ENCODE measurements around the gene NDUFS8. TPM values are rescaled to one million over a fixed set of nuclear protein-coding genes. Genes with fewer than 3 reads are reported as not detected.

NDUFS8 gene
- total RNA-seq, 4 donors from 2014 or later, result 69.8 to 143 (median 80.2) TPM

DNA sequence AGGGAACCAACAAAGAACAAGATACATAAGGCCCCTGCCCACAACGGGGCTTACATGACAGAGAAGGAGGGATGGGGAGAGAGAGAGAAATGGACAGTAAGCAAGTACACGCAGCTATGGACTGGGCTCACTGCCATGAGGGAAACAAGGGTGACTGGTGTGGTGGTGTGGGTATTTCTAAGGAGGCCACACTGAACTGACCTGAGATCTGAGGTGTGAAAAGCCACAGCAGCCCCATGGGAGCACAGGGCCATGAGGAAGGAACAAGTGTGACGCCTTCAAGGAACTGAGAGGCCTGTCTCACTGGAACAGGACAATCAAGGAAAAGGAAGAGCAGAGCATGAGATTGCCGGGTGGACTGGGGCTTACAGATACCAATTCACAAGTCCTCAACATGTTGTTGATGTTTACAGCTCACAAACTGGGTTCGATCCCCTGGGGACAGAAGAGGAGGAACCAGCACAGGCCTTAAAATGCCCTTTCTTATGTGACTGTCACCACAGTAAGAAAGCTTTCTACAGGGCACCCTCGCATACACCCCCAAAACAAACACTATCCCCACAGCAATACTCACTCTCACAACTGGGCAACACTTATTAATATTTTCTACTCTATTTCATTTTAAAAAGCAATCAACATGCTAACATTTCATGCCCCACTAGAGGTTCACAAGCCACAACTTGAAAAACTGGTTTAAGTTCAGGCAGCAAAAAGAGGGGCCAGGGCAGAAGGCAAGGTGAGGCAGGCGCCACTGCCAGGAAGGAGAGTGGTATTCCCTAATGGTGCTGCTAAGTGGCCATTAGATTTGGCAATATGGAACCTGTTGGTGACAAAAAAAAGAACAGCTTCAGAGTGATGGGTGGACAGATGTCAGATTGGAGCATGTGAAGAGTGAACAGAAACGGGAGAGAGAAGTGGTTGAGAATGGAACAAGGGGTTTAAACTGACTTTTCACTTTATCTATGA is 47.4 kb downstream of the NDUFS8 start:
- TF ChIP-seq, protein P1, sequence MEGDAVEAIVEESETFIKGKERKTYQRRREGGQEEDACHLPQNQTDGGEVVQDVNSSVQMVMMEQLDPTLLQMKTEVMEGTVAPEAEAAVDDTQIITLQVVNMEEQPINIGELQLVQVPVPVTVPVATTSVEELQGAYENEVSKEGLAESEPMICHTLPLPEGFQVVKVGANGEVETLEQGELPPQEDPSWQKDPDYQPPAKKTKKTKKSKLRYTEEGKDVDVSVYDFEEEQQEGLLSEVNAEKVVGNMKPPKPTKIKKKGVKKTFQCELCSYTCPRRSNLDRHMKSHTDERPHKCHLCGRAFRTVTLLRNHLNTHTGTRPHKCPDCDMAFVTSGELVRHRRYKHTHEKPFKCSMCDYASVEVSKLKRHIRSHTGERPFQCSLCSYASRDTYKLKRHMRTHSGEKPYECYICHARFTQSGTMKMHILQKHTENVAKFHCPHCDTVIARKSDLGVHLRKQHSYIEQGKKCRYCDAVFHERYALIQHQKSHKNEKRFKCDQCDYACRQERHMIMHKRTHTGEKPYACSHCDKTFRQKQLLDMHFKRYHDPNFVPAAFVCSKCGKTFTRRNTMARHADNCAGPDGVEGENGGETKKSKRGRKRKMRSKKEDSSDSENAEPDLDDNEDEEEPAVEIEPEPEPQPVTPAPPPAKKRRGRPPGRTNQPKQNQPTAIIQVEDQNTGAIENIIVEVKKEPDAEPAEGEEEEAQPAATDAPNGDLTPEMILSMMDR (IDR thresholded peaks at IDR 0.05; ENCODE audit: low read depth), result no peak

GRCh38 chr11:68080860-68081259 is 50.4 kb downstream of the NDUFS8 start:
- TF ChIP-seq, protein P1 (IDR thresholded peaks at IDR 0.05; ENCODE audit: low read depth), result no peak

DNA sequence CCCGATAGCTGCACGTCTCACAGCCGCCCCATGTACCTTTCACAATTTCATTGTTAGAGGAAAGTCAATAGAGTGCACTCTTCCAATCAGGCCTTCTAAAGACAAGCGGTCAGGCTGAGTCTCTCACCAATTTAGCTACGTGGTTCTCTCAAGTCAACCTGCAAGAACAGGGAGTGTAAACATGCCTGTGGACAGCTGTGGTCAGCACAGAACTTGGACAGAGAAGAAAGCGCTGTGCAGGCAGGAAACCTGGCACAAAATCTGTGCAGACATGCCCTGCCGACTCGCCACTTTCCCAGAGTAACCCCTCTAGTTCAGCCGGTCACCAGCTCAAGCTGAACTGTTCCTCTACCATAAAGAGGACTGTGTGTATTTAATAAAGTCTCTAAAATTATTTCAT is 51.2 kb downstream of the NDUFS8 start:
- TF ChIP-seq, protein P1 (IDR thresholded peaks at IDR 0.05; ENCODE audit: low read depth), result no peak

DNA sequence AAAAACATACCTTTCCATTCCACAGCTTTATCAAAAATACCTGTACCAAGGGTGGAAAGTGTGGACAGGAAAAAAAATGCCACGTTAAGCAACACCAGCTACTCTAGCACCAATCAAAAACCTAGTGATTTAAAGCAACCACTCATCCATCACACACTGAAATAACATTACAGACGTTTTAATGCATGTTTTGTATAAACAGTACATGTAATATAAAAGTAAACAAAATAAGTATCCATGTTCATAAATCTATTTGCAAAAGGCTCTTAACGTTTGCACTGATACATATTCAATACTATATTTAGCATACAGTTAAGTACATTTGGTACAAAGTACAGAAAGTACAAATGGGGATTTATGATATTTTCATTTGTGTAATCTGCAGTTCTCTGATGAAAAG is 52.0 kb downstream of the NDUFS8 start:
- TF ChIP-seq, protein P1 (IDR thresholded peaks at IDR 0.05; ENCODE audit: low read depth), result no peak

DNA sequence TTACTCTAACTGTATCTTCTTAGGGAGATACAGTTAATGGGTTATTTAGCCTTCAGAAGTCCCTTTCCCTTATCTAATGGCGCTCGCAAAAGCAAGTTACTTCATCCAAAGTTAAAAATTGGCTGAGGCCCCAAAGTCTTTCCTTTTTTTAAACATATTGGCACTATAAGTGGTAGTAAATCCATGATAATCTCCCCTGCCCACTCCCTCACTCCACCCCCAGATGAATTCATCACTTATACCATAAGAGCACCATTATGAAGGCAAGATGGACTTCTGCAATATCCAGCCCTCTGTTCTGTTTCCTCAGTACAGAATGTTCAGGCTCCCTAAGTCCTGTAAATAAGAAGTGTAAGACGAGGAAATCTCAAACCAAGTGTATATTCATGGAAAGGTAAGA is 53.0 kb downstream of the NDUFS8 start:
- TF ChIP-seq, protein P1 (IDR thresholded peaks at IDR 0.05; ENCODE audit: low read depth), result no peak

Small RNA genes lying within 50 kb of the gene (small RNA-seq; reads per million reads assigned to genes)
- gene MIR6753, result not detected

Other genes with a start within 250 kb of the NDUFS8 start
- 10 to 100 TPM; 30.7 to 94.0 (median 47.4) TPM for gene UNC93B1, start 26.6 kb upstream of the NDUFS8 start, total RNA-seq
- 10 to 100 TPM; 11.7 to 43.5 (median 22.3) TPM for gene ALDH3B1, start 20.4 kb upstream of the NDUFS8 start, total RNA-seq
- gene TCIRG1, start 8.3 kb downstream of the NDUFS8 start, total RNA-seq, result 100 to 1,000 TPM in 2 of 4 donors, 10 to 100 TPM in 2; 56.4 to 145 (median 118) TPM
- 10 to 100 TPM; 50.2 to 78.7 (median 59.6) TPM for gene CHKA, start 90.7 kb downstream of the NDUFS8 start, total RNA-seq
- gene KMT5B, start 182.6 kb downstream of the NDUFS8 start, total RNA-seq, result 10 to 100 TPM; 30.6 to 42.8 (median 37.9) TPM
- gene C11orf24, start 241.3 kb downstream of the NDUFS8 start, total RNA-seq, result 10 to 100 TPM; 10.2 to 27.1 (median 20.2) TPM